ENCODE results near the gene GPR68.
"Not testable (repeated sequence)": the region's sequence is repeated elsewhere in the genome, so short reads cannot be mapped to it uniquely, and the experiment has no call there.

Gene GPR68

GRCh38 chr14:91228112-91229004 is 16.1 kb downstream of the GPR68 start:
- DNase-seq: no peak

GRCh38 chr14:91227183-91227628 is 17.3 kb downstream of the GPR68 start:
- no peak for DNase-seq

- not testable (repeated sequence) for DNase-seq
These were observed 18.1 kb downstream of the GPR68 start for GRCh38 chr14:91226360-91226759.

DNA sequence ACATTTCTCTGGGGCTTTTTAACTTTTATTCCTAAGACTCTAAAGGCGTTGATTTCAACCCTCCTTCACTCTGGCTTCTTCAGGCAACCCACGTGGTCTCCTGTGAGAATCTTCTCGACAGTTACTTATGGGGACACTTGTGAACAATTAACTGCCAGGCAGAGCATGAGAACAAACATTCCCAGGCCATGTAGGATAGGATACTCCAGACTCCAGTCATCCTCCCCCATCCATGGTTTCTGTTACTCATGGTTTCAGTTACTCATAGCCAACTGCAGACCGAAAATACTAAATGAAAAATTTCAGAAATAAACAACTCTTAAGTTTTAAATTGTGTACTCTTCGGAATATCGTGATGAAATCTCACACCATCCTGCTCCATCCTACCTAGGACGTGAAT is 19.5 kb downstream of the GPR68 start:
- DNase-seq: peak; percentile 99

DNA sequence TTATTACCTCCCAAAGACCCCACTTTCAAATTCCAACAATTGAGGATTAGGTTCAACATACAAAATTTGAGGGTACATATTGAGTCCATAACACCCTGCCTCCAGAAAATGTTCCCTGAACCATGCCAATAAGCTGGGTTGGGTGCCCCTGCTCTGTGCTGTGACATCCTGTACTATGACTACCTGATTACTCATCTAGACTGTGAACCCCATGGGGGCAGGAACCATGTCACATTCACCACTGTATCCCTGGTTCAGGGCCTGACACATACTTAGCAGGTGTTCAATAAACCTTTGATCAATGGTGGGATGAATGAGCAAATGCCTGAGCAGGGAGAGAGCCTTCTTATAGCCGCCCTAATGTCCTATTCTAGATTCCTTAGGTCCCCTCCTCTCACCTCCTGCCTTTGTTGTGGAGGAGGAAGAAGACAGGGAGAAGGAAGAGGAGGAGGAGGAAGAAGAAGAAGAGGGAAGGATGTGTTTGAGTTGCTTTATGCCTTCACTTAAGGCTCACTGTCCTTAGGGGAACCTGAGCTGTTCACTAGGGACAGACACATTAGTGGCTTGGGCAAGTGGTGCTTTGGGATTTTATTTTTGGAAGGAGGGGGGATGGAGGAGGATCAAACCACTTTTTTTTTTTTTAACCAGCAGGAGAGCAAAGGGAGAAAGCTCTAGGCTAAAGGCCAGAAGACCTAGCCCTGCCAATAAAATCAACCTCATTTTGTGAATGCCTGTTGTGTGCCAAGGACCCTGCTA is 21.3 kb downstream of the GPR68 start:
- peak; percentile 81 for DNase-seq

- DNase-seq: no peak
These were observed 23.2 kb downstream of the GPR68 start for GRCh38 chr14:91221270-91221669.

DNA sequence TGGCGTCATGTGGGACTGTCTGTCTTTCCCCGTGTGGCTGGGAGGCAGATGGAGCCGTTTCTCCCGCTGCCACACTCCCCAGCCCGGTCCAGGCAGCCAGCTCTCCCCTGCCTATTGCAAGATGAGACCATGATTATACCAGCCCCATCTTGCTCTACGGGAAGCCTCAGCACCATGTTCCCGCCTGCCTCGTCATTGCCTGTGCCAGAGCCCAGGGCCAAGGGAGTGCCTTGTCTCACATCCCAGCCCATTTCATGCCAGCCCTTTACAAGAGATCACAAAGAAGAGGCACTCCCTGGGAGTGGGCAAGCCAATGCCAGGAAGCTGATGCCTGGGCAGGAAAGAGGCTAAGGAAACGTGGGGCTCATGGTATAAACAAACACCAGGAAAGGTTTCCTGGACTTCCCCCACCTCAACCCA is 23.9 kb downstream of the GPR68 start:
- peak; percentile 79 for DNase-seq

- peak; percentile 51 for DNase-seq
These were observed 24.8 kb downstream of the GPR68 start for GRCh38 chr14:91219517-91220389.

GRCh38 chr14:91218014-91218413 is 26.5 kb downstream of the GPR68 start:
- no peak for DNase-seq

DNA sequence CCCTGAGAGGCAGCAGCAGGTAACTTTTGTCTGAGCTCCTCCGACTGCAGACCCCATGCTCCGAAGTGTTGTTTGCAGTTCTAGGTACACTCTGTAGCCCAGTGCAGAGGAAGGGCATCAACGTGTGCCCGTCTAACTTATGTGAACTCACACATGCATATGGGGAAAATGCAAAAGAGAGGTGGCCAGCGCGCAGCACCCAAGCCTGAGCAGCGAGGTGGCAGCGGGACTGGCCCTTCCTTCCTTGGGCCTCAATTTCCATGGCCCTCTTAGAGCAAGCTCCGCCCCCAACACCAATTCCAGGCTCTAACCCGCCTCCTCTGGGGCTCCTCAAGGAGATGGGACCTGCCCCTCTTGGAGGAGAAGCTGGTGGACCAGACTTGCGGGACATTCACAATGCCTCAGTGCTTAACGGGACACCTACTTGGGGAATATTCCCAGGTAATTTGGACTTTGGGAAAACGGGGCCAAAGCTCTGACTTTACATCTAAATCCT is 27.7 kb downstream of the GPR68 start:
- no peak for DNase-seq

GRCh38 chr14:91215381-91215780 is 29.1 kb downstream of the GPR68 start:
- DNase-seq: no peak

GRCh38 chr14:91214306-91214705 is 30.2 kb downstream of the GPR68 start:
- no peak for DNase-seq

- DNase-seq: no peak
These were observed 33.5 kb downstream of the GPR68 start for GRCh38 chr14:91211017-91211416.

DNA sequence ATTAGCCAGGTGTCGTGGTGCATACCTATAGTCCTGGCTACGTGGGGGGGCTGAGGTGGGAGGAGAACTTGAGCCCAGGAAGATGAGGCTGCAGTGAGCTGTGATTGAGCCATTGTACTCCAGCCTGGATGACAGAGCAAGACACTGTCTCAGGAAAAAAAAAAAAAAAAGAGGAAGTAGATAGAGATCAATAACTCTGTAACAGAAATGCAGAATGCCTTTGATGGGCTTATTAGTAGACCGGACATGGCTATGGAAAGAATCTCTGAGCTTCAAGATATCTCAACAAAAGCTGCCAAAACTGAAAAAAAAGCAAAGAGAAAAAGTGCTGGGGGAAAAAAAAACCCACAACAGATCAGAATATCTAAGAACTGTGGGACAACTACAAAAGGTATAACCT is 37.5 kb downstream of the GPR68 start:
- DNase-seq: no peak

DNA sequence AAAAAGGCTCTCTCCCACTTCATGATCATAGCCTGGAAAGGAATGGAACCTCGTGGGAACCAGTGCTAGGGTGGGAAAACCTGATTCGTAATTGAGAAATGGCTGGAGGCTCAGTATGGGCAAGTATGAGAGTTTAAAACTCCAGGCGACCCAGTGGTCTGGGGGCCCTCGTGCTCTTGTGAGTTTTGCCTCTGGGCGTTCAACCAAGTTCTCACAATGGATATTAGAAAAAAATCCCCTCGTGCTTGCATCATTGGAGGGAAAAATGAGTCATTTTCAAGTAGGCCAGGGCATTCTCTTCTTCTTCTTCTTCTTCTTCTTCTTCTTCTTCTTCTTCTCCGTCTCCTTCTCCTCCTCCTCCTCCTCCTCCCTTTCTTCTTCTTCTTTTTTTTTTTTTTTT is 39.0 kb downstream of the GPR68 start:
- DNase-seq: no peak

DNA sequence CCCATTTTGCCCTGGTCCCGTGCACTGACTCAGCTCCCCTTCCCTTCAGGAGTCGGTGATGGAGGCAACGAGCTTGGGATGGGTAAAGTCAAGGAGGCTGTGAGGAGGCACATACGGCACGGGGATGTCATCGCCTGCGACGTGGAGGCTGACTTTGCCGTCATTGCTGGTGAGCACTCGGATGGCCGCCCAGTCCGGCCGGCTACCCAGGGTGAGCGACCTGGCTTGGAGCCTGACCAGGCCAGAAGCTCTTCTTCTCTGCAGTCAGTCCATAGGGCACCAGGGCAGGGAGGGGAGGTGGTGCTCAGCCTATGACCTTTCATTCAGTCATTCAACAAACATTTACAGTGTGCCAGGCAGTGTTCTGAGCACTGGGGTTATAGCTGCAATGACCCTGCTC is 39.8 kb downstream of the GPR68 start:
- DNase-seq: no peak

- DNase-seq: no peak
These were observed 42.1 kb downstream of the GPR68 start for GRCh38 chr14:91202234-91202974.

- DNase-seq: not testable (repeated sequence)
These were observed 43.7 kb downstream of the GPR68 start for GRCh38 chr14:91200802-91201201.

DNA sequence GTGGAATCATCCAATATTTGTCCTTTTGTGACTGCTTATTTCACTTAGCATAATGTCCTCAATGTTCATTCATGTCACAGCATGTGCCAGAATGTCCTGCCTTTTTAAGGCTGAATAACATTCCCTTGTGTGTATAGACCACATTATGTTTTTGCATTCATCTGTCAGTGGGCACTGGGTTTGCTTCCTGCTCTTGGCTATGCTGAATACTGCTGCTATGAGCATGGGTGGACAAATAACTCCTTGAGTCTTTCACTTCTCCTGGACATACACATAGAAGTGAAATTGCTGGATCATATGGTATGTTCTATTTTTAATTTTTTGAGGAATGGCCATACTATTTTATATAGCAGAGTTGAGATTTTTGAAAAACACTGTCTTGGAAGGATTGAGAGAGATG is 46.9 kb downstream of the GPR68 start:
- no peak for DNase-seq

GRCh38 chr14:91195881-91196280 is 48.6 kb downstream of the GPR68 start:
- DNase-seq: no peak

- DNase-seq: no peak
These were observed 51.4 kb downstream of the GPR68 start for GRCh38 chr14:91193069-91193468.

GRCh38 chr14:91190853-91191252 is 53.7 kb downstream of the GPR68 start:
- no peak for DNase-seq
